HEK293T (cell line): Measurements from ENCODE around the gene UPK3A.
"Not testable (repeated sequence)": the region's sequence is repeated elsewhere in the genome, so short reads cannot be mapped to it uniquely, and the experiment has no call there.

ENCODE experiments used
- CTCF ChIA-PET: fragments of 350-600 bp; formaldehyde crosslinking; extraction: SDS; loops from one replicate; lab custom pipeline; 2021; ENCODE audit warnings: antibody characterized with exemption, inconsistent platforms; lab: Yijun Ruan, JAX
- POLR2A ChIA-PET: fragments of 350-600 bp; formaldehyde crosslinking; extraction: SDS; loops from one replicate; lab custom pipeline; 2020; ENCODE audit warnings: antibody characterized with exemption, inconsistent platforms; lab: Yijun Ruan, JAX
- DNase-seq: peaks from one replicate; pipeline ENCODE4 v3.0.0; 2012; ENCODE audit warnings: mixed read lengths; ENCODE audit errors: extremely low spot score
- ARNT ChIP-seq: fragments of 450-650 bp; IDR thresholded peaks from 2 replicates; pipeline ENCODE4 v1.6.1; 2017; ENCODE audit warnings: mild to moderate bottlenecking
- BHLHE40 ChIP-seq: fragments of 450-650 bp; IDR thresholded peaks from 2 replicates; pipeline ENCODE4 v1.6.1; 2016; ENCODE audit warnings: mild to moderate bottlenecking, moderate library complexity, borderline replicate concordance
- CTBP1 ChIP-seq: fragments of 450-650 bp; IDR thresholded peaks from 2 replicates; pipeline ENCODE4 v1.6.1; 2016; ENCODE audit warnings: borderline replicate concordance
- ELF4 ChIP-seq: fragments of 450-650 bp; IDR thresholded peaks from 2 replicates; pipeline ENCODE4 v1.6.1; 2017; ENCODE audit warnings: antibody characterized with exemption
- FOXA1 ChIP-seq: fragments of 450-650 bp; IDR thresholded peaks from 2 replicates; pipeline ENCODE4 v1.6.1; 2016; ENCODE audit warnings: mild to moderate bottlenecking
- FOXK2 ChIP-seq: fragments of 450-650 bp; IDR thresholded peaks from 2 replicates; pipeline ENCODE4 v1.6.1; 2016; ENCODE audit warnings: mild to moderate bottlenecking
- FOXM1 ChIP-seq: fragments of 450-650 bp; IDR thresholded peaks from 2 replicates; pipeline ENCODE4 v1.6.1; 2017; ENCODE audit warnings: mild to moderate bottlenecking, borderline replicate concordance
- HDGF ChIP-seq: fragments of 450-650 bp; IDR thresholded peaks from 2 replicates; pipeline ENCODE4 v1.6.1; 2017; ENCODE audit warnings: antibody characterized with exemption, borderline replicate concordance
- L3MBTL2 ChIP-seq: fragments of 450-650 bp; conservative IDR thresholded peaks from 2 replicates; pipeline ENCODE4 v1.6.1; 2016; ENCODE audit warnings: mild to moderate bottlenecking
- LEF1 ChIP-seq: fragments of 450-650 bp; IDR thresholded peaks from 2 replicates; pipeline ENCODE4 v1.6.1; 2017; ENCODE audit warnings: mild to moderate bottlenecking, borderline replicate concordance
- NFRKB ChIP-seq: fragments of 450-650 bp; IDR thresholded peaks from 2 replicates; pipeline ENCODE4 v1.6.1; 2016; ENCODE audit warnings: mild to moderate bottlenecking, moderate library complexity
- SP1 ChIP-seq: fragments of 450-650 bp; IDR thresholded peaks from 2 replicates; pipeline ENCODE4 v1.6.1; 2017
- SUZ12 ChIP-seq: fragments of 450-650 bp; IDR thresholded peaks from 2 replicates; pipeline ENCODE4 v1.6.1; 2016; ENCODE audit warnings: mild to moderate bottlenecking
- TARDBP ChIP-seq: fragments of 450-650 bp; IDR thresholded peaks from 2 replicates; pipeline ENCODE4 v1.6.1; 2016
- ZNF384 ChIP-seq: fragments of 450-650 bp; IDR thresholded peaks from 2 replicates; pipeline ENCODE4 v1.6.1; 2016
- TF ChIP-seq, protein P1 (sequence below): fragments of 450-650 bp; IDR thresholded peaks from 2 replicates; pipeline ENCODE4 v1.6.1; 2016

UPK3A gene

DNA sequence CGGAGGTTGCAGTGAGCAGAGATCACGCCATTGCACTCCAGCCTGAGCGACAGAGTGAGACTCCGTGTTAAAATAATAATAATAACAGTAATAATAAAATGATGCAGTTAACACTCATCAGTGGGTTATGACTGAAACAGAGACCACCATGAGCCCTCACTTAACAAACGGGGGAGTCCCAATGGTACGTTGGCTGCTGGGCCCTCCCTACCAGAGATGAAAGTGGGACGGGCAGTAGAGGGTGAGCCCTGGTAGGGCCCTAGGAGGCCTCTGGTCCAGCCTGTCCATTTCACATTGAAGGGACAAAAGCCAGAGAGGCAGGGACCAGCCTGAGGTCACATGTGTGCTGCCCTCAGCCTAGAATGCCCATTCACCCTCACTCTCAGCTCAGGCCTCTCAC lies 30.4 kb upstream of the UPK3A start:
- no peak for DNase-seq
- no peak for TF ChIP-seq SP1
- TF ChIP-seq, protein P1, sequence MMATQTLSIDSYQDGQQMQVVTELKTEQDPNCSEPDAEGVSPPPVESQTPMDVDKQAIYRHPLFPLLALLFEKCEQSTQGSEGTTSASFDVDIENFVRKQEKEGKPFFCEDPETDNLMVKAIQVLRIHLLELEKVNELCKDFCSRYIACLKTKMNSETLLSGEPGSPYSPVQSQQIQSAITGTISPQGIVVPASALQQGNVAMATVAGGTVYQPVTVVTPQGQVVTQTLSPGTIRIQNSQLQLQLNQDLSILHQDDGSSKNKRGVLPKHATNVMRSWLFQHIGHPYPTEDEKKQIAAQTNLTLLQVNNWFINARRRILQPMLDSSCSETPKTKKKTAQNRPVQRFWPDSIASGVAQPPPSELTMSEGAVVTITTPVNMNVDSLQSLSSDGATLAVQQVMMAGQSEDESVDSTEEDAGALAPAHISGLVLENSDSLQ, result no peak
- no peak for TF ChIP-seq ELF4
- TF ChIP-seq FOXM1, result no peak
- TF ChIP-seq L3MBTL2, result no peak
- TF ChIP-seq FOXK2, result no peak
- TF ChIP-seq HDGF, result no peak
- no peak for TF ChIP-seq BHLHE40
- no peak for TF ChIP-seq SUZ12
- no peak for TF ChIP-seq TARDBP
- no peak for TF ChIP-seq FOXA1
- TF ChIP-seq LEF1, result no peak
- no peak for TF ChIP-seq ZNF384
- TF ChIP-seq CTBP1, result no peak
- no peak for TF ChIP-seq NFRKB
- TF ChIP-seq ARNT, result no peak
- ChIA-PET POLR2A (no interaction called here), CTCF (no interaction called here)

DNA sequence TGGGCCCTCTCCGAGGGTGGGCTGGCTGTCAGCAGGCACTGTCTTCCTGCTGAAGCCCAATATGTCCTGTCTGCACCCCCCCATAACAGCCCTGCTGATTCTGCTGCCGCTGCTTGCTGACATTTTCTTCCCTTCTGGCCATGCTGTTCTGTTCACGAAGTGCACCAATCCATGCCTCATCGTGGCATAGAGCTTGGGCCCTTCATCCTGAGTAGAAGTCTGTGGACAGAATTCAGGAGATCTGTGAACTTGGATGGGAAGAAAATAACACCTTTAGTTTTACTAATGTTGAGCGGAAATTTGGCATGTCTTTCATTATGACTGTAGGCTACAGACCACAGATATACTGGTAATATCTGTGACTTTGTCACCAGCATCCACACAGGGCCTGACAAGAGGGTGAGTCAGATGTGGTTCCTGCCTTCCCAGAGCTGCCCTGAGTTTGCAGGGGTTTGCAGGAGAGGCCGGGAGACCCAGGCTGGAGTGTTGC lies 29.9 kb upstream of the UPK3A start:
- ChIA-PET CTCF (no interaction called here), POLR2A (no interaction called here)
- DNase-seq, result no peak
- TF ChIP-seq HDGF (no peak), FOXM1 (no peak), L3MBTL2 (no peak), NFRKB (no peak), LEF1 (no peak), ELF4 (no peak), ZNF384 (no peak), FOXA1 (no peak), SUZ12 (no peak), TARDBP (no peak), FOXK2 (no peak)
- TF ChIP-seq, protein P1, result no peak

DNA sequence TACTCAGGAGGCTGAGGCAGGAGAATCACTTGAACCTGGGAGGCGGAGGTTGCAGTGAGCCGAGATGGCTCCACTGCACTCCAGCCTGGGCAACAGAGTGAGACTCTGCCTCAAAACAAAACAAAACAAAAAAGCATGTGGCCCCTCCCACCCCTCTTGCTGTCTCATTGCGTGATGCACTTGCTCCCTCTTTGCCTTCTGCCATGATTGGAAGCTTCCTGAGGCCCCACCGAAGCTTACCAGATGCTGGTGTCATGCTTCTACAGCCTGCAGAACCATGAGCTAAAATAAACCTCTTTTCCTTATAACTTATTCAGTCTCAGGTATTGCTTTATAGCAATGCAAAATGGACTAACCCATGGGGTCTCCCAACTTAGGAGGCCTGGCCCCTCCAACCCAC lies 26.8 kb upstream of the UPK3A start:
- POLR2A ChIA-PET, DNase-seq: not testable (repeated sequence)
- CTCF ChIA-PET, result interaction anchor here (0.7 kb wide), 1 partner anchor 17 kb away, joined by 3 read pairs; no protein-coding TSS in a partner anchor

DNA sequence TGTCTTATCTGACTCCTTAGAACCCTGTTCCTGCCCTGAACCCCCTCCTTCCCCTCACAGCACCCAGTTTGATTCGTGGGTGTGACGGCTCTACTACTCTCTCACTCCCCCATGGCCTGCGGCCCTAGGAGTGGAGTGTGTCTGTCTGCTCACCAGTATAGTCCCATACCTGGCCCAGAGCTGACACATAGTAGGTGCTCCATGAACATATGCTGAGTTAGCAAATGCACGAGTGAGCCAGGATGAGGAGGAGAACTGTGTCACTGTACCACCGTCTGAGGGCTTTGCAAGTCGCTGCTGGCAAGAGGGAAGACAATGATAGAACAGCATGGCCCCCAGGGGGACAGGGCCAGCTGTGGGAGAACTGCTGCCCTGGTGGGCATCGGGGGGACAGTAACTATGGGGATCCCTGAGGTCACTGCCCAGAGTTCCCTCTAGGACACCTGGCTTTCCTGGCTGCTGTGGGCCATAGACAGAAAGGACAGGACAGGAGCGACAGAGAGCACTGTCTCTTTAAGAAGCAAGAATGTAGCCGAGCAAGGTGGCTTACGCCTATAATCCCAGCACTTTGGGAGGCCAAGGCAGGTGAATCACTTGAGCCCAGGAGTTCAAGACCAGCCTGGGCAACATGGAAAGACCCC lies 24.9 kb upstream of the UPK3A start:
- ChIA-PET POLR2A (no interaction called here), CTCF (no interaction called here)
- no peak for DNase-seq
- TF ChIP-seq NFRKB, result no peak

DNA sequence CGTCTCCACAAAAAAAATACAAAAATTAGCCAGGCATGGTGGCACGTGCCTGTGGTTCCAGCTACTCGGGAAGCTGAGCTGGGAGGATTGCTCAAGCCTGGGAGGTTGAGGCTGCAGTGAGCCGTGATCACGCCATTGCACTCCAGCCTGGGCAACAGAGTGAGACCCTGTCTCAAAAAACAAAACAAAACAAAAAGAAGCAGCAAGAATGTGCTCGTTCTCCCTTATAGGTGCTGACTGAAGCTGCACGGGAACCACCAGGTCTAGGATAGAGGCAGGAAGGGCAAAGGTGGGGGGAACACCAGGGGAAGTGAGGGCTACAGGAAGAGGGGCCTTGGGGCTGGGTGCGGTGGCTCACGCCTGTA lies 24.4 kb upstream of the UPK3A start:
- CTCF ChIA-PET, DNase-seq, POLR2A ChIA-PET: not testable (repeated sequence)

DNA sequence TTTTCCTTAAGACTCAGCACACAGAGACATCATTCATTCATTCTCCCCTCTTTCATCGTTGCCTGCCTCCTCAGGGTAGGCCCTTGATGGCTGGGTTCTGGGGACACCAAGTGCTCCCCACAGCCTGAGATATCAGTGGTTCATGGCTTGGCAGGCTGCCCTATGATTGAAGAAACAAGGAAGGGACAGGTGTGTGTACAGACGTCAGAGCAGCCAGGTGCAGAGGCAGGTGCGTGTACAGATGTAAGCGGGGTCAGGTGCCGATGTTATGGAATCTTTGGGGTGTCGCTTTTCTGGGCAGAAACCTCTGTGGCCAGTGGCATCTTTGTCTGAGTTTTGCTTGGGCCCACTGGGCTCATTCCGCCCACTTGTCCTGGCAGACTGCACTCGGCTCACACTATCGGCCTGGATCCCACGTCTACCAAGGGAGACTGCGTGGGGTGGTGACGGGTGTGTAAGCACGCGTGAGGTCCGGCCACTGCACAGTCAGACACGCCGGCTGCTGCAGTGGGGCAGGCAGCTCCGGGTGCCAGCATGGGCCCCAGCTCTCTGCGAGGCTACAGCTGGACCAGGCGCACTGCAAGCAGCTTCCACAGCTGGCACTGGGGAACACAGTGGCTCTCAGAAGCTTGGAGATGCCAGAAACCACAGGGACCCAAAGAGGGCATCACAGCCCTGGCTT lies 23.2 kb upstream of the UPK3A start:
- TF ChIP-seq ZNF384, result no peak
- TF ChIP-seq CTBP1, result no peak
- TF ChIP-seq L3MBTL2, result no peak
- no peak for TF ChIP-seq FOXA1
- TF ChIP-seq, protein P1, result no peak
- TF ChIP-seq FOXK2, result no peak
- TF ChIP-seq HDGF, result no peak
- no peak for TF ChIP-seq BHLHE40
- no peak for TF ChIP-seq FOXM1
- no peak for DNase-seq
- ChIA-PET POLR2A (no interaction called here), CTCF (no interaction called here)

DNA sequence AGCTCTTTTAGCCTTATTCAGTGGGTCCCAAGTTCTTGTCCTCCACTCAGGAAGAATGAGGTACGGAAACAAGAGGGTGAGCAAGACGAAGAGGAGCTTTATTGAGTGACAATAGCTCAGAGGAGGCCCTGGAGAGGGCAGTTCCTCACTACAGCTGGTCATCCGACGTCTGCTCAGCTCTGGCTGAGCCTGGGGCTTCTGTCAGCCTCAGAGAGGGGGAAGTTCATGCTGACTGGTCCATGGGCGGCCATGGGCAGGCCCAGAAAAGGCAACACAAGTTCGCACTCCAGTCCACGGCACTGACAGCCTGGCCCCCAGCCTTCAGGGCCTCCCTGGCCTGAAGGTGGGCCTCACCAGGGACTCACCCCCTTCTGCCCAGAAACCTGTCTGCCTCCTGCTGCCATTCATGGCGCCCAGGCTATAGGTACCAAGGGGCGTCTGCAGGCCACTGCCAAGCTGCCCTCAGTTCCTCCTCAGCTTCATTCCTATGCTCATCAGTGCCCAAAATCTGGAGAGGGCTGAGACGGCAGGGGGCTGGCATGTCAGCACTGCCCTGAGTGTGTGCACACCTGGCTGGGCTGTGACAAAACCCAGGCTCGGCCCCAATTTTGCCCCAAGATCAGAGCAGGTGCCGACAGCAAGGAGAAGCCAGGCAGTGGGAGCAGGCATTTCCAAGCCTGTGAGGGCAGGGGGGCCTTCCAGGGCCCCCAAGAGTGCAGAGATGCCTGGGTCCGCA lies 22.4 kb upstream of the UPK3A start:
- POLR2A ChIA-PET, result no interaction called here
- TF ChIP-seq ELF4 (no peak), ZNF384 (no peak), L3MBTL2 (no peak), TARDBP (no peak), FOXK2 (no peak), SP1 (no peak), NFRKB (no peak), ARNT (no peak), FOXM1 (no peak), SUZ12 (no peak), HDGF (no peak), CTBP1 (no peak), BHLHE40 (no peak), FOXA1 (no peak), LEF1 (no peak)
- TF ChIP-seq, protein P1, result no peak
- CTCF ChIA-PET, result no interaction called here
- no peak for DNase-seq
